CD4-positive, alpha-beta T cell treated with Interleukin-6 at 100 ng/mL for 8 hours (primary cell): ENCODE measurements around the gene PRKACA.

Experiments
- DNase-seq: peaks from one replicate; pipeline ENCODE4 v3.0.0-alpha.2; 2020; ENCODE audit warnings: mixed read lengths, low spot score

Gene PRKACA

GRCh38 chr19:14042659-14043608 is 74.6 kb downstream of the PRKACA start:
- DNase-seq = peak; percentile 29
